ENCODE measurements around the gene PLA2G4C.

Gene PLA2G4C

GRCh38 chr19:48110350-48110966, at the start of gene PLA2G4C:
Gene PLA2G4C (minus strand): TSS chr19:48110817. CDS start chr19:48106529, 4,288 bp downstream.
- Histone ChIP-seq H3K4me1 (ENCODE audit: control insufficient read depth, insufficient read depth, low read length) (peaks cover 6% of the 10 kb centered on the region), H3K27ac (ENCODE audit: low read depth, low read length) (peak within 1 kb of the TSS; percentile 94), H3K9ac (ENCODE audit: low read length) (peak within 1 kb of the TSS; percentile 63), H3K36me3 (ENCODE audit: control insufficient read depth, insufficient read depth, low read length) (no peaks in the 10 kb centered on the region), H3K27me3 (ENCODE audit: control insufficient read depth, insufficient read depth, low read length) (no peaks in the 10 kb centered on the region), H3K4me3 (ENCODE audit: low read length) (peak within 1 kb of the TSS; percentile 72)

GRCh38 chr19:48158210-48158790, 47.7 kb upstream of the PLA2G4C start:
- Histone ChIP-seq H3K4me3 (ENCODE audit: low read length) (no peak overlapping the region), H3K9ac (ENCODE audit: low read length) (no peak overlapping the region), H3K36me3 (ENCODE audit: control insufficient read depth, insufficient read depth, low read length) (peaks cover 2% of the 10 kb centered on the region), H3K27me3 (ENCODE audit: control insufficient read depth, insufficient read depth, low read length) (no peaks in the 10 kb centered on the region), H3K4me1 (ENCODE audit: control insufficient read depth, insufficient read depth, low read length) (no peaks in the 10 kb centered on the region), H3K27ac (ENCODE audit: low read depth, low read length) (no peak overlapping the region)

GRCh38 chr19:48154003-48154402, 43.4 kb upstream of the PLA2G4C start:
- no peaks in the 10 kb centered on the region for H3K27me3 ChIP-seq (ENCODE audit: control insufficient read depth, insufficient read depth, low read length)
- H3K27ac ChIP-seq (ENCODE audit: low read depth, low read length): no peak overlapping the region
- H3K4me1 ChIP-seq (ENCODE audit: control insufficient read depth, insufficient read depth, low read length): peaks cover 4% of the 10 kb centered on the region
- no peaks in the 10 kb centered on the region for H3K36me3 ChIP-seq (ENCODE audit: control insufficient read depth, insufficient read depth, low read length)
- no peak overlapping the region for H3K9ac ChIP-seq (ENCODE audit: low read length)
- no peak overlapping the region for H3K4me3 ChIP-seq (ENCODE audit: low read length)

GRCh38 chr19:48152551-48152950, 41.9 kb upstream of the PLA2G4C start:
- Histone ChIP-seq H3K9ac (ENCODE audit: low read length) (no peak overlapping the region), H3K27ac (ENCODE audit: low read depth, low read length) (no peak overlapping the region)

GRCh38 chr19:48149430-48149829, 38.8 kb upstream of the PLA2G4C start:
- Histone ChIP-seq H3K4me3 (ENCODE audit: low read length) (no peak overlapping the region), H3K36me3 (ENCODE audit: control insufficient read depth, insufficient read depth, low read length) (no peaks in the 10 kb centered on the region), H3K4me1 (ENCODE audit: control insufficient read depth, insufficient read depth, low read length) (peaks cover 4% of the 10 kb centered on the region), H3K9ac (ENCODE audit: low read length) (no peak overlapping the region), H3K27me3 (ENCODE audit: control insufficient read depth, insufficient read depth, low read length) (no peaks in the 10 kb centered on the region), H3K27ac (ENCODE audit: low read depth, low read length) (peak overlapping the region; percentile 38)

More at GRCh38 chr19:48152551-48152950, 41.9 kb upstream of the PLA2G4C start:
- peaks cover 4% of the 10 kb centered on the region for H3K4me1 ChIP-seq (ENCODE audit: control insufficient read depth, insufficient read depth, low read length)
- no peaks in the 10 kb centered on the region for H3K27me3 ChIP-seq (ENCODE audit: control insufficient read depth, insufficient read depth, low read length)
- no peak overlapping the region for H3K4me3 ChIP-seq (ENCODE audit: low read length)
- no peaks in the 10 kb centered on the region for H3K36me3 ChIP-seq (ENCODE audit: control insufficient read depth, insufficient read depth, low read length)

- H3K9ac ChIP-seq (ENCODE audit: low read length): no peak overlapping the region
- H3K36me3 ChIP-seq (ENCODE audit: control insufficient read depth, insufficient read depth, low read length): no peaks in the 10 kb centered on the region
- H3K27me3 ChIP-seq (ENCODE audit: control insufficient read depth, insufficient read depth, low read length): no peaks in the 10 kb centered on the region
- H3K4me1 ChIP-seq (ENCODE audit: control insufficient read depth, insufficient read depth, low read length): peaks cover 4% of the 10 kb centered on the region
- no peak overlapping the region for H3K4me3 ChIP-seq (ENCODE audit: low read length)
- H3K27ac ChIP-seq (ENCODE audit: low read depth, low read length): no peak overlapping the region
Observed at GRCh38 chr19:48148576-48148975, 38.0 kb upstream of the PLA2G4C start.

GRCh38 chr19:48147597-48148175, 37.1 kb upstream of the PLA2G4C start:
- Histone ChIP-seq H3K4me1 (ENCODE audit: control insufficient read depth, insufficient read depth, low read length) (peaks cover 4% of the 10 kb centered on the region), H3K27ac (ENCODE audit: low read depth, low read length) (no peak overlapping the region), H3K4me3 (ENCODE audit: low read length) (no peak overlapping the region), H3K36me3 (ENCODE audit: control insufficient read depth, insufficient read depth, low read length) (no peaks in the 10 kb centered on the region), H3K27me3 (ENCODE audit: control insufficient read depth, insufficient read depth, low read length) (no peaks in the 10 kb centered on the region), H3K9ac (ENCODE audit: low read length) (no peak overlapping the region)

GRCh38 chr19:48139053-48139452, 28.4 kb upstream of the PLA2G4C start:
- no peak overlapping the region for H3K4me3 ChIP-seq (ENCODE audit: low read length)

GRCh38 chr19:48137411-48137810, 26.8 kb upstream of the PLA2G4C start:
- no peaks in the 10 kb centered on the region for H3K36me3 ChIP-seq (ENCODE audit: control insufficient read depth, insufficient read depth, low read length)

More at GRCh38 chr19:48139053-48139452, 28.4 kb upstream of the PLA2G4C start:
- H3K27me3 ChIP-seq (ENCODE audit: control insufficient read depth, insufficient read depth, low read length): no peaks in the 10 kb centered on the region
- no peaks in the 10 kb centered on the region for H3K36me3 ChIP-seq (ENCODE audit: control insufficient read depth, insufficient read depth, low read length)
- no peaks in the 10 kb centered on the region for H3K4me1 ChIP-seq (ENCODE audit: control insufficient read depth, insufficient read depth, low read length)
- no peak overlapping the region for H3K9ac ChIP-seq (ENCODE audit: low read length)
- H3K27ac ChIP-seq (ENCODE audit: low read depth, low read length): no peak overlapping the region

GRCh38 chr19:48136547-48136946, 25.9 kb upstream of the PLA2G4C start:
- H3K4me3 ChIP-seq (ENCODE audit: low read length): no peak overlapping the region
- no peaks in the 10 kb centered on the region for H3K36me3 ChIP-seq (ENCODE audit: control insufficient read depth, insufficient read depth, low read length)

More at GRCh38 chr19:48137411-48137810, 26.8 kb upstream of the PLA2G4C start:
- no peaks in the 10 kb centered on the region for H3K4me1 ChIP-seq (ENCODE audit: control insufficient read depth, insufficient read depth, low read length)
- no peak overlapping the region for H3K4me3 ChIP-seq (ENCODE audit: low read length)
- H3K27me3 ChIP-seq (ENCODE audit: control insufficient read depth, insufficient read depth, low read length): no peaks in the 10 kb centered on the region
- H3K9ac ChIP-seq (ENCODE audit: low read length): no peak overlapping the region
- no peak overlapping the region for H3K27ac ChIP-seq (ENCODE audit: low read depth, low read length)

GRCh38 chr19:48135411-48135810, 24.8 kb upstream of the PLA2G4C start:
- no peaks in the 10 kb centered on the region for H3K4me1 ChIP-seq (ENCODE audit: control insufficient read depth, insufficient read depth, low read length)
- H3K4me3 ChIP-seq (ENCODE audit: low read length): no peak overlapping the region
- H3K36me3 ChIP-seq (ENCODE audit: control insufficient read depth, insufficient read depth, low read length): no peaks in the 10 kb centered on the region
- H3K27ac ChIP-seq (ENCODE audit: low read depth, low read length): no peak overlapping the region
- H3K9ac ChIP-seq (ENCODE audit: low read length): no peak overlapping the region
- no peaks in the 10 kb centered on the region for H3K27me3 ChIP-seq (ENCODE audit: control insufficient read depth, insufficient read depth, low read length)

More at GRCh38 chr19:48136547-48136946, 25.9 kb upstream of the PLA2G4C start:
- Histone ChIP-seq H3K27ac (ENCODE audit: low read depth, low read length) (no peak overlapping the region), H3K4me1 (ENCODE audit: control insufficient read depth, insufficient read depth, low read length) (no peaks in the 10 kb centered on the region), H3K9ac (ENCODE audit: low read length) (no peak overlapping the region), H3K27me3 (ENCODE audit: control insufficient read depth, insufficient read depth, low read length) (no peaks in the 10 kb centered on the region)

GRCh38 chr19:48133094-48133493, 22.5 kb upstream of the PLA2G4C start:
- no peaks in the 10 kb centered on the region for H3K4me1 ChIP-seq (ENCODE audit: control insufficient read depth, insufficient read depth, low read length)
- H3K27me3 ChIP-seq (ENCODE audit: control insufficient read depth, insufficient read depth, low read length): no peaks in the 10 kb centered on the region
- H3K36me3 ChIP-seq (ENCODE audit: control insufficient read depth, insufficient read depth, low read length): no peaks in the 10 kb centered on the region
- no peak overlapping the region for H3K9ac ChIP-seq (ENCODE audit: low read length)
- no peak overlapping the region for H3K4me3 ChIP-seq (ENCODE audit: low read length)
- no peak overlapping the region for H3K27ac ChIP-seq (ENCODE audit: low read depth, low read length)
